Measurements from ENCODE around the gene ZMYM4.
"Not testable (repeated sequence)": the region's sequence is repeated elsewhere in the genome, so short reads cannot be mapped to it uniquely, and the experiment has no call there.

ZMYM4 gene

GRCh38 chr1:35453031-35453430 is 184.5 kb downstream of the ZMYM4 start:
- Histone ChIP-seq H3K4me3 (ENCODE audit: low read length) (no peak overlapping the region), H3K36me3 (ENCODE audit: control insufficient read depth, insufficient read depth, low read length) (peaks cover 7% of the 10 kb centered on the region), H3K27me3 (ENCODE audit: control insufficient read depth, insufficient read depth, low read length) (no peaks in the 10 kb centered on the region), H3K27ac (ENCODE audit: low read depth, low read length) (peak overlapping the region; percentile 10), H3K9ac (ENCODE audit: low read length) (no peak overlapping the region), H3K4me1 (ENCODE audit: control insufficient read depth, insufficient read depth, low read length) (peaks cover 20% of the 10 kb centered on the region)

GRCh38 chr1:35454176-35454575 is 185.7 kb downstream of the ZMYM4 start:
- Histone ChIP-seq H3K27me3 (ENCODE audit: control insufficient read depth, insufficient read depth, low read length) (no peaks in the 10 kb centered on the region), H3K27ac (ENCODE audit: low read depth, low read length) (no peak overlapping the region), H3K4me3 (ENCODE audit: low read length) (no peak overlapping the region), H3K4me1 (ENCODE audit: control insufficient read depth, insufficient read depth, low read length) (peaks cover 20% of the 10 kb centered on the region), H3K36me3 (ENCODE audit: control insufficient read depth, insufficient read depth, low read length) (no peaks in the 10 kb centered on the region), H3K9ac (ENCODE audit: low read length) (no peak overlapping the region)

GRCh38 chr1:35454616-35455015 is 186.1 kb downstream of the ZMYM4 start:
- H3K36me3 ChIP-seq (ENCODE audit: control insufficient read depth, insufficient read depth, low read length): no peaks in the 10 kb centered on the region
- H3K9ac ChIP-seq (ENCODE audit: low read length): no peak overlapping the region
- H3K27me3 ChIP-seq (ENCODE audit: control insufficient read depth, insufficient read depth, low read length): no peaks in the 10 kb centered on the region
- H3K27ac ChIP-seq (ENCODE audit: low read depth, low read length): no peak overlapping the region
- peaks cover 20% of the 10 kb centered on the region for H3K4me1 ChIP-seq (ENCODE audit: control insufficient read depth, insufficient read depth, low read length)
- no peak overlapping the region for H3K4me3 ChIP-seq (ENCODE audit: low read length)

- Histone ChIP-seq H3K4me3 (ENCODE audit: low read length) (no peak overlapping the region), H3K27me3 (ENCODE audit: control insufficient read depth, insufficient read depth, low read length) (no peaks in the 10 kb centered on the region), H3K27ac (ENCODE audit: low read depth, low read length) (no peak overlapping the region), H3K36me3 (ENCODE audit: control insufficient read depth, insufficient read depth, low read length) (peaks cover 20% of the 10 kb centered on the region), H3K4me1 (ENCODE audit: control insufficient read depth, insufficient read depth, low read length) (no peaks in the 10 kb centered on the region), H3K9ac (ENCODE audit: low read length) (no peak overlapping the region)
These were observed 192.3 kb downstream of the ZMYM4 start for GRCh38 chr1:35460796-35461195.

GRCh38 chr1:35461966-35462651 is 193.6 kb downstream of the ZMYM4 start:
- no peak overlapping the region for H3K9ac ChIP-seq (ENCODE audit: low read length)
- no peak overlapping the region for H3K4me3 ChIP-seq (ENCODE audit: low read length)
- H3K4me1 ChIP-seq (ENCODE audit: control insufficient read depth, insufficient read depth, low read length): no peaks in the 10 kb centered on the region
- no peak overlapping the region for H3K27ac ChIP-seq (ENCODE audit: low read depth, low read length)
- no peaks in the 10 kb centered on the region for H3K27me3 ChIP-seq (ENCODE audit: control insufficient read depth, insufficient read depth, low read length)
- peaks cover 20% of the 10 kb centered on the region for H3K36me3 ChIP-seq (ENCODE audit: control insufficient read depth, insufficient read depth, low read length)

GRCh38 chr1:35463232-35463631 is 194.7 kb downstream of the ZMYM4 start:
- Histone ChIP-seq H3K4me1 (ENCODE audit: control insufficient read depth, insufficient read depth, low read length) (no peaks in the 10 kb centered on the region), H3K4me3 (ENCODE audit: low read length) (no peak overlapping the region), H3K27me3 (ENCODE audit: control insufficient read depth, insufficient read depth, low read length) (no peaks in the 10 kb centered on the region), H3K27ac (ENCODE audit: low read depth, low read length) (no peak overlapping the region), H3K36me3 (ENCODE audit: control insufficient read depth, insufficient read depth, low read length) (peaks cover 20% of the 10 kb centered on the region), H3K9ac (ENCODE audit: low read length) (no peak overlapping the region)

GRCh38 chr1:35463749-35464148 is 195.2 kb downstream of the ZMYM4 start:
- not testable (repeated sequence) for H3K27me3 ChIP-seq (ENCODE audit: control insufficient read depth, insufficient read depth, low read length); H3K9ac ChIP-seq (ENCODE audit: low read length); H3K4me1 ChIP-seq (ENCODE audit: control insufficient read depth, insufficient read depth, low read length); H3K27ac ChIP-seq (ENCODE audit: low read depth, low read length); H3K4me3 ChIP-seq (ENCODE audit: low read length)
- H3K36me3 ChIP-seq (ENCODE audit: control insufficient read depth, insufficient read depth, low read length): peaks cover 20% of the 10 kb centered on the region

- Histone ChIP-seq H3K9ac (ENCODE audit: low read length) (no peak overlapping the region), H3K27me3 (ENCODE audit: control insufficient read depth, insufficient read depth, low read length) (no peaks in the 10 kb centered on the region), H3K27ac (ENCODE audit: low read depth, low read length) (no peak overlapping the region), H3K4me3 (ENCODE audit: low read length) (no peak overlapping the region), H3K4me1 (ENCODE audit: control insufficient read depth, insufficient read depth, low read length) (no peaks in the 10 kb centered on the region), H3K36me3 (ENCODE audit: control insufficient read depth, insufficient read depth, low read length) (peaks cover 15% of the 10 kb centered on the region)
These were observed 197.6 kb downstream of the ZMYM4 start for GRCh38 chr1:35466120-35466519.

GRCh38 chr1:35470977-35471613 is 202.6 kb downstream of the ZMYM4 start:
- peaks cover 4% of the 10 kb centered on the region for H3K36me3 ChIP-seq (ENCODE audit: control insufficient read depth, insufficient read depth, low read length)
- no peaks in the 10 kb centered on the region for H3K4me1 ChIP-seq (ENCODE audit: control insufficient read depth, insufficient read depth, low read length)
- H3K4me3 ChIP-seq (ENCODE audit: low read length): no peak overlapping the region
- H3K9ac ChIP-seq (ENCODE audit: low read length): no peak overlapping the region
- no peaks in the 10 kb centered on the region for H3K27me3 ChIP-seq (ENCODE audit: control insufficient read depth, insufficient read depth, low read length)
- H3K27ac ChIP-seq (ENCODE audit: low read depth, low read length): no peak overlapping the region

Data from rectal smooth muscle tissue (tissue), 1 donor.